A673 (cell line): ENCODE data around the gene BAK1.

Experiments
- EZH2 ChIP-seq: fragments of 200-600 bp; sonication (generic); IDR thresholded peaks from 2 replicates; pipeline ENCODE4 v1.6.1; 2017; ENCODE audit warnings: borderline replicate concordance, low read depth, mild to moderate bottlenecking, mixed read lengths, antibody characterized with exemption, low read length; ENCODE audit not compliant: poor library complexity, severe bottlenecking
- TF ChIP-seq, protein P1 (sequence below): fragments of 300-800, 200-600 bp; sonication (generic); conservative IDR thresholded peaks from 2 replicates; pipeline ENCODE4 v1.5.1; 2017; ENCODE audit warnings: low read depth, mild to moderate bottlenecking, antibody characterized with exemption, low read length, moderate library complexity, mixed read lengths

GRCh38 chr6:33621711-33622388, 41.8 kb upstream of the BAK1 start:
- TF ChIP-seq, protein P1, sequence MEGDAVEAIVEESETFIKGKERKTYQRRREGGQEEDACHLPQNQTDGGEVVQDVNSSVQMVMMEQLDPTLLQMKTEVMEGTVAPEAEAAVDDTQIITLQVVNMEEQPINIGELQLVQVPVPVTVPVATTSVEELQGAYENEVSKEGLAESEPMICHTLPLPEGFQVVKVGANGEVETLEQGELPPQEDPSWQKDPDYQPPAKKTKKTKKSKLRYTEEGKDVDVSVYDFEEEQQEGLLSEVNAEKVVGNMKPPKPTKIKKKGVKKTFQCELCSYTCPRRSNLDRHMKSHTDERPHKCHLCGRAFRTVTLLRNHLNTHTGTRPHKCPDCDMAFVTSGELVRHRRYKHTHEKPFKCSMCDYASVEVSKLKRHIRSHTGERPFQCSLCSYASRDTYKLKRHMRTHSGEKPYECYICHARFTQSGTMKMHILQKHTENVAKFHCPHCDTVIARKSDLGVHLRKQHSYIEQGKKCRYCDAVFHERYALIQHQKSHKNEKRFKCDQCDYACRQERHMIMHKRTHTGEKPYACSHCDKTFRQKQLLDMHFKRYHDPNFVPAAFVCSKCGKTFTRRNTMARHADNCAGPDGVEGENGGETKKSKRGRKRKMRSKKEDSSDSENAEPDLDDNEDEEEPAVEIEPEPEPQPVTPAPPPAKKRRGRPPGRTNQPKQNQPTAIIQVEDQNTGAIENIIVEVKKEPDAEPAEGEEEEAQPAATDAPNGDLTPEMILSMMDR = no peak
- no peak for TF ChIP-seq EZH2
